NT2/D1 (cell line): ENCODE data around the gene MAGI2.

ENCODE experiments used
- SUZ12 ChIP-seq: IDR thresholded peaks from 2 replicates; pipeline ENCODE4 v1.6.1; 2011; ENCODE audit not compliant: insufficient read length, insufficient read depth; ENCODE audit errors: extremely low read depth
- YY1 ChIP-seq: IDR thresholded peaks from 2 replicates; pipeline ENCODE4 v1.6.1; 2011; ENCODE audit not compliant: insufficient read length, insufficient read depth

DNA sequence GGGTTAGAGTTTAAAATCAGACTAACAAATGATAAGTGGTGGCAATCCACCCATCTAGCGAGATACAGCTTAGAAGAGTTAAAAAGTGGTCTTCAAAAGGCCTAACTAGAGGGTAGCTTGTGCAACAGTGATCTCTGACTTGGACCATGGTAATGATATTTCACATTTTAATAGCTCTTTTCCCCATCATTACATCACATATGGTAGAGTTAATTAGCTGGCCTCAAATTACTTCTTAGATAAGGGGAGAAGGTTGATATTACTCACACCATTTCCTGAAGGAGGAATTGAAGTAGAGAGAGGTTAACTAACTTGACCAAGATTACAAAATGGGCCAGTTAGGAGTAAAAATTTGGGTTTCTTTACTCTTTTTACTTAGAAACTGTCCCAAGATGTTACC is 1431.3 kb downstream of the MAGI2 start:
- TF ChIP-seq YY1: no peak
- no peak for TF ChIP-seq SUZ12
